Spleen (tissue), 11 donors: Measurements from ENCODE around the gene SHH. TPM values are rescaled to one million over a fixed set of nuclear protein-coding genes. Genes with fewer than 3 reads are reported as not detected.
A peak's percentile ranks its signal among the peaks of the same experiment; 100 is the strongest.

ENCODE experiments used
- DNase-seq: peaks from one replicate; pipeline ENCODE4 v3.0.0-alpha.2; 2020
- H3K27ac ChIP-seq, 8 donors: fragments of 200-600 bp; sonication (generic) in 7 of 8; 1 replicate in 4 of 8; 2 replicates in 4 of 8; pipeline versions ENCODE4 v1.5.0 to v1.8.0; 2016 to 2021; ENCODE audit warnings: inconsistent platforms in 4 of 8, mild to moderate bottlenecking in 4 of 8, moderate library complexity in 1 of 8
- H3K27me3 ChIP-seq, 7 donors: fragments of 200-600 bp; sonication (generic) in 6 of 7; replicated peaks in 1 of 7; 1 replicate in 4 of 7; 2 replicates in 3 of 7; pipeline versions ENCODE4 v1.5.0 to v1.8.0; 2016 to 2021; ENCODE audit warnings: inconsistent platforms in 3 of 7, mild to moderate bottlenecking in 1 of 7
- H3K36me3 ChIP-seq, 6 donors: fragments of 200-600 bp; sonication (generic) in 5 of 6; 1 replicate in 4 of 6; 2 replicates in 2 of 6; pipeline versions ENCODE4 v1.5.0 to v1.8.0; 2016 to 2021; ENCODE audit warnings: inconsistent platforms in 2 of 6
- H3K4me1 ChIP-seq, 6 donors: fragments of 200-600 bp; sonication (generic) in 5 of 6; 1 replicate in 3 of 6; 2 replicates in 3 of 6; pipeline versions ENCODE4 v1.5.0 to v1.8.0; 2016 to 2021; ENCODE audit warnings: inconsistent platforms in 3 of 6
- H3K4me3 ChIP-seq, 8 donors: fragments of 200-600 bp; sonication (generic) in 7 of 8; 1 replicate in 4 of 8; 2 replicates in 4 of 8; pipeline versions ENCODE4 v1.5.0 to v1.8.0; 2016 to 2021; ENCODE audit warnings: inconsistent platforms in 4 of 8, mild to moderate bottlenecking in 4 of 8, moderate library complexity in 2 of 8
- H3K9me3 ChIP-seq, 8 donors: fragments of 200-600 bp; sonication (generic) in 7 of 8; 1 replicate in 4 of 8; 2 replicates in 4 of 8; pipeline versions ENCODE4 v1.5.0 to v1.8.0; 2016 to 2021; ENCODE audit warnings: inconsistent platforms in 4 of 8
- CTCF ChIP-seq, 11 experiments: fragments of 200-600 bp in 7 of 11; fragments of 450-650 bp in 4 of 11; sonication (generic) in 4 of 11; IDR thresholded peaks in 8 of 11; conservative IDR thresholded peaks in 3 of 11; 1 replicate in 7 of 11; 2 replicates in 4 of 11; pipeline versions ENCODE4 v1.4.0 to v1.8.0; 2016 to 2021; ENCODE audit warnings: antibody characterized with exemption in 11 of 11, inconsistent platforms in 4 of 11, mild to moderate bottlenecking in 1 of 11
- POLR2A ChIP-seq, 3 donors: fragments of 450-650 bp; IDR thresholded peaks; one replicate each; pipeline ENCODE4 v1.5.1; 2017; ENCODE audit warnings: antibody characterized with exemption in 3 of 3, mild to moderate bottlenecking in 1 of 3
- POLR2AphosphoS5 ChIP-seq, 3 donors: sonication (generic); formaldehyde crosslinking; IDR thresholded peaks; one replicate each; pipeline ENCODE4 v1.5.1; 2017; ENCODE audit warnings: antibody characterized with exemption in 3 of 3
- WGBS, 5 donors: extraction: QIAGEN DNeasy Blood & Tissue Kit in 3 of 5; methylation state at CpG; one replicate each; pipeline versions ENCODE4 v1.1.5 to v1.1.7; 2013 to 2018; 5-methylcytosine and 5-hydroxymethylcytosine counted together
- intact Hi-C: fragments of 100-400 bp; cut with DNase I; formaldehyde crosslinking; loops from one replicate; pipeline ENCODE4 v1.15.0; 2023; ENCODE audit warnings: low total_unique reads
- polyA plus RNA-seq, 3 donors: library from polyadenylated mRNA; stranded (reverse); fragments of 200-250 nt; gene quantifications; one replicate each; pipeline ENCODE4 v1.2.1, GENCODE V29; 2013
- total RNA-seq, 7 donors: library from RNA; depleted of rRNA in 3 of 7; stranded (reverse); fragments of >200 nt in 3 of 7; fragmentation: NEBNext Ultra II Directional in 4 of 7; extraction: Animal tissue kit (Norgen Biotek cat#: 25700) in 4 of 7; gene quantifications; one replicate each; pipeline versions ENCODE4 v1.1.0 to v1.2.1, GENCODE V29; 2016 to 2021
- donor health status: healthy with polysubstance abuse.
- donor health status: DM: no; HTN: no; CAD: no; lungs with moderate emphysema.
- donor health status: DM: no; HTN: no; CAD: no.
- donor health status: Bipolar disorder and iron deficiency.
- donor health status: healthy.
- donor health status: DM: no; HTN: no; CAD: no.
- donor health status: DM: yes; HTN: yes; CAD: no.

SHH gene
- total and polyA plus RNA-seq, 10 donors: not detected

GRCh38 chr7:155786491-155786890 lies 25.8 kb downstream of the SHH start:
- intact Hi-C loops: no loop called here
- Histone ChIP-seq H3K4me1 (peaks cover 3 to 17% (median 11%) of the 10 kb centered on the region in 6 donors), H3K36me3 (peaks cover 0 to 35% (median 28%) of the 10 kb centered on the region in 6 donors), H3K4me3 (no peak overlapping the region), H3K27me3 (peaks cover 0 to 29% (median 13%) of the 10 kb centered on the region in 7 donors), H3K27ac (no peak overlapping the region), H3K9me3 (no peaks in the 10 kb centered on the region)
- no peak for DNase-seq
- no peak for TF ChIP-seq POLR2A (IDR thresholded peaks at IDR 0.05)
- TF ChIP-seq POLR2AphosphoS5 (IDR thresholded peaks at IDR 0.05): no peak
- no peak for TF ChIP-seq CTCF (IDR thresholded peaks at IDR 0.05 in 8 of 11, conservative IDR thresholded peaks at IDR 0.05 in 3 of 11)
- 85 to 91% (median 88%) methylated on average over 10 of the region's 10 CpGs for WGBS, 5 donors

GRCh38 chr7:155785536-155785935 lies 26.7 kb downstream of the SHH start:
- no peaks in the 10 kb centered on the region for H3K9me3 ChIP-seq
- peaks cover 3 to 17% (median 11%) of the 10 kb centered on the region in 6 donors for H3K4me1 ChIP-seq
- peaks cover 0 to 45% (median 36%) of the 10 kb centered on the region in 6 donors for H3K36me3 ChIP-seq
- TF ChIP-seq POLR2A (IDR thresholded peaks at IDR 0.05): no peak
- peak in 1 of 3 donors; percentile 33 for TF ChIP-seq POLR2AphosphoS5 (IDR thresholded peaks at IDR 0.05)
- no peak for TF ChIP-seq CTCF (IDR thresholded peaks at IDR 0.05 in 8 of 11, conservative IDR thresholded peaks at IDR 0.05 in 3 of 11)
- WGBS, 5 donors: 84 to 92% (median 89%) methylated on average over 10 of the region's 10 CpGs
- no peak for DNase-seq
- H3K27ac ChIP-seq: no peak overlapping the region
- intact Hi-C loops: no loop called here
- peaks cover 0 to 29% (median 13%) of the 10 kb centered on the region in 7 donors for H3K27me3 ChIP-seq
- no peak overlapping the region for H3K4me3 ChIP-seq

- H3K9me3 ChIP-seq: no peaks in the 10 kb centered on the region
- DNase-seq: peak; percentile 66
- no peak overlapping the region for H3K4me3 ChIP-seq
- H3K27ac ChIP-seq: no peak overlapping the region
- WGBS, 5 donors: 89 to 98% (median 90%) methylated on average over 10 of the region's 10 CpGs
- H3K36me3 ChIP-seq: peaks cover 0 to 76% (median 58%) of the 10 kb centered on the region in 6 donors
- peaks cover 3 to 14% (median 7%) of the 10 kb centered on the region in 6 donors for H3K4me1 ChIP-seq
- H3K27me3 ChIP-seq: peaks cover 0 to 14% (median 8%) of the 10 kb centered on the region in 7 donors
- TF ChIP-seq CTCF (IDR thresholded peaks at IDR 0.05 in 8 of 11, conservative IDR thresholded peaks at IDR 0.05 in 3 of 11) (no peak), POLR2A (IDR thresholded peaks at IDR 0.05) (no peak), POLR2AphosphoS5 (IDR thresholded peaks at IDR 0.05) (peak; percentile 5 to 57 (median 30))
- intact Hi-C loops: no loop called here
Measured at GRCh38 chr7:155782466-155782865, 29.8 kb downstream of the SHH start.

- Histone ChIP-seq H3K9me3 (no peaks in the 10 kb centered on the region), H3K27me3 (peaks cover 0 to 6% (median 0%) of the 10 kb centered on the region in 7 donors), H3K36me3 (peaks cover 4 to 86% (median 67%) of the 10 kb centered on the region in 6 donors), H3K27ac (no peak overlapping the region), H3K4me1 (peaks cover 0 to 3% (median 0%) of the 10 kb centered on the region in 6 donors), H3K4me3 (no peak overlapping the region)
- TF ChIP-seq POLR2A (IDR thresholded peaks at IDR 0.05) (no peak), POLR2AphosphoS5 (IDR thresholded peaks at IDR 0.05) (peak in 1 of 3 donors; percentile 27)
- intact Hi-C loops: no loop called here
- 90 to 95% (median 94%) methylated on average over 20 of the region's 20 CpGs for WGBS, 5 donors
- peak; percentile 58 for DNase-seq
Measured at GRCh38 chr7:155781433-155781832, 30.8 kb downstream of the SHH start.
